Activated CD4-positive, alpha-beta T cell treated with anti-CD3 and anti-CD28 coated beads, Interleukin-2, amount 10 ng/mL, durations not matched to agents 24 days and 14 days (primary cell): ENCODE results near the gene FAM117A. TPM values are rescaled to one million over a fixed set of nuclear protein-coding genes. Genes with fewer than 3 reads are reported as not detected.
"Not testable (repeated sequence)": the region's sequence is repeated elsewhere in the genome, so short reads cannot be mapped to it uniquely, and the experiment has no call there.

ENCODE experiments used
- DNase-seq: peaks from one replicate; pipeline ENCODE4 v3.0.0; 2022
- H3K27ac Mint-ChIP-seq: one replicate; pipeline ENCODE4 v1.8.0; 2022; ENCODE audit warnings: mild to moderate bottlenecking, mixed read lengths
- H3K27me3 Mint-ChIP-seq: one replicate; pipeline ENCODE4 v1.8.0; 2022; ENCODE audit warnings: mixed read lengths
- H3K36me3 Mint-ChIP-seq: one replicate; pipeline ENCODE4 v1.8.0; 2022; ENCODE audit warnings: low read depth, mild to moderate bottlenecking, mixed read lengths
- H3K4me1 Mint-ChIP-seq: one replicate; pipeline ENCODE4 v1.8.0; 2021; ENCODE audit warnings: mixed read lengths
- H3K4me3 Mint-ChIP-seq: one replicate; pipeline ENCODE4 v1.8.0; 2022; ENCODE audit warnings: mild to moderate bottlenecking, moderate library complexity, mixed read lengths
- H3K9me3 Mint-ChIP-seq: one replicate; pipeline ENCODE4 v1.8.0; 2021; ENCODE audit warnings: mixed read lengths
- intact Hi-C: fragments of 100-400 bp; cut with micrococcal nuclease; formaldehyde crosslinking; loops from one replicate; pipeline ENCODE4 v1.15.1; 2023
- total RNA-seq: library from RNA; stranded (reverse); gene quantifications from 2 replicates; pipeline ENCODE4 v1.2.3, GENCODE V29; 2022

FAM117A gene
- total RNA-seq, 1 donor from 2014 or later, result 10.9 TPM

GRCh38 chr17:49741009-49741691, 22.8 kb downstream of the FAM117A start:
- Mint-ChIP-seq H3K27ac (peak overlapping the region; percentile 99), H3K36me3 (peaks cover 15% of the 10 kb centered on the region), H3K27me3 (no peaks in the 10 kb centered on the region), H3K4me1 (peaks cover 77% of the 10 kb centered on the region), H3K9me3 (no peaks in the 10 kb centered on the region), H3K4me3 (peak overlapping the region; percentile 87)
- DNase-seq, result peak; percentile 65
- intact Hi-C loops, result loop anchor here (1.0 to 2.0 kb wide), 3 partner anchors 22 to 33 kb away; no protein-coding TSS in a partner anchor

DNA sequence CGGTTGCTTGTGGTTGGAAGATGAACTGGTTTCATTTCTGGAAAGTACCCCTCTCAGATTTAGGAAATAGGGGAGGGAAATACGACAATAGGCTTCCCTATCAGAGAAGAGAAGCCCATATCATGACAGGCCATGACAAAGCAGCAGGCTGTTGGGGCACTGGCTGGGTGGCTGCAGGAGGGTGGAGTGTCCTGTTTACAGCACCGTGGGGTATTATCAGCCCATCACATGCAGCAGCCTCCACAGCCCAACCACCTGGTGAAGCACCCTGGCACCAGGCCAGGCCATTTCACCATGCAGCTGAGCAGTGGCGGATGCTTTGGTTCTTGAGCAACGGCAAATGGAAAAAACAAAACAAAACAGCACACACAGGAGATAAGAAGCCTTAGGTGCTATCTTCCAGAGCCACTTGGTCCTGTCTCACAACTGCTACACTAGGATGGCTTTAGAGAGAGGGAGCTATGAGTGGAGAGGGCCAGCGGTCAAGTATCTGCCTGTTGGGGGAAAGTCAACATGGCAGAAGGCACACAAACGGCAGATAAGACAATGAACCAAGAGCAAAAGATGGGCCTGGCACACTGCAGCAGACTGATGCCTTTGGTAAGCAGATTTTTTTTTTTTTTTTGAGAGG, 24.2 kb downstream of the FAM117A start:
- intact Hi-C loops, result loop anchor here (1.0 to 2.0 kb wide), 3 partner anchors 8 to 49 kb away; partner anchors contain the start of gene KAT7
- H3K27ac Mint-ChIP-seq, result peak overlapping the region; percentile 99
- peak; percentile 96 for DNase-seq
- H3K36me3 Mint-ChIP-seq, result peaks cover 9% of the 10 kb centered on the region
- no peaks in the 10 kb centered on the region for H3K9me3 Mint-ChIP-seq
- peaks cover 66% of the 10 kb centered on the region for H3K4me1 Mint-ChIP-seq
- no peaks in the 10 kb centered on the region for H3K27me3 Mint-ChIP-seq
- peak overlapping the region; percentile 87 for H3K4me3 Mint-ChIP-seq

DNA sequence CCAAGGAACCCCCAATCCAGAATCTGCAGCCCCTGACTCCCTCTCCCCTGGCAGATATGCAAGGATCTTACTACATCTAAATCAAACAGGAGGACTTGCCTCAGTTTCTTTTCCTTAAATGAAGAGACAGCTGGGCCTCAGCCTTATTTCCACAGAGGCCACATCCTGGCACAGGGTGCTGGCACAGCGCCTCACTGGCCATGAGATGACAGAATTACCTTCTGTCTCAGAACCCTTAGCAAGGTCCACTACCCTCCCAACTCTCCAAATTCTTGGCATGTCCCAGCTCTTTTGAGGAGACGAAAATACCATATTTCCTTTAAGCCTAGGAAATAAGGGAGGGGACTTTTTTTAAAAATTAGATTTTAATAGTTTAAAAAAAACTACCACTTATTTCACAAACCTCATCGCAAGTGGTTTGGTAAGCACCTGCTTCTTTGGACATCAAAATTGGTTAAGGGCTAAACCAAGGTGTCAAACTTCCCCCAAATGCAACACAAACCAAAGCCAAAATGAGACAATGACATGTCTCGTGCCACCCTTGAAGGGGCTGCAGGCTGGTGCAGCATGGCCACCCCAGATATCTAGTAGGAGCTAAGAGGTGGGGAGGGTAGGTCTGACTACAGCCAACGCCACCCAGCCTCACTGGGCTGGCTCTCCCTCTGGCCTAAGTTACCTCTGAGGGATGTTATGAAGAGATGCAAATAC, 25.3 kb downstream of the FAM117A start:
- Mint-ChIP-seq H3K9me3 (no peaks in the 10 kb centered on the region), H3K4me1 (peaks cover 64% of the 10 kb centered on the region), H3K27ac (peak overlapping the region; percentile 99), H3K27me3 (no peaks in the 10 kb centered on the region), H3K36me3 (peaks cover 10% of the 10 kb centered on the region), H3K4me3 (peak overlapping the region; percentile 87)
- intact Hi-C loops, result loop anchor here (1.0 to 2.0 kb wide), 2 partner anchors 9 to 50 kb away; partner anchors contain the start of gene KAT7
- no peak for DNase-seq

GRCh38 chr17:49734515-49735490, 29.1 kb downstream of the FAM117A start:
- Mint-ChIP-seq H3K4me3 (no peak overlapping the region), H3K27me3 (no peaks in the 10 kb centered on the region), H3K4me1 (peaks cover 43% of the 10 kb centered on the region), H3K36me3 (peaks cover 28% of the 10 kb centered on the region), H3K9me3 (no peaks in the 10 kb centered on the region), H3K27ac (no peak overlapping the region)
- DNase-seq, result no peak
- intact Hi-C loops, result no loop called here

GRCh38 chr17:49731435-49731831, 32.5 kb downstream of the FAM117A start:
- H3K27ac Mint-ChIP-seq, result no peak overlapping the region
- peaks cover 44% of the 10 kb centered on the region for H3K36me3 Mint-ChIP-seq
- no peaks in the 10 kb centered on the region for H3K27me3 Mint-ChIP-seq
- no peak overlapping the region for H3K4me3 Mint-ChIP-seq
- no peaks in the 10 kb centered on the region for H3K9me3 Mint-ChIP-seq
- intact Hi-C loops, result no loop called here
- no peak for DNase-seq
- peaks cover 24% of the 10 kb centered on the region for H3K4me1 Mint-ChIP-seq

GRCh38 chr17:49730785-49731434, 33.0 kb downstream of the FAM117A start:
- no peak for DNase-seq
- Mint-ChIP-seq H3K4me3 (no peak overlapping the region), H3K9me3 (no peaks in the 10 kb centered on the region), H3K27me3 (no peaks in the 10 kb centered on the region), H3K27ac (no peak overlapping the region), H3K4me1 (peaks cover 22% of the 10 kb centered on the region), H3K36me3 (peaks cover 47% of the 10 kb centered on the region)
- intact Hi-C loops, result no loop called here

- Mint-ChIP-seq H3K4me3 (no peak overlapping the region), H3K4me1 (peaks cover 22% of the 10 kb centered on the region), H3K36me3 (peaks cover 54% of the 10 kb centered on the region), H3K9me3 (no peaks in the 10 kb centered on the region), H3K27me3 (no peaks in the 10 kb centered on the region), H3K27ac (no peak overlapping the region)
- intact Hi-C loops, result no loop called here
- no peak for DNase-seq
Measured at GRCh38 chr17:49730078-49730784, 33.7 kb downstream of the FAM117A start.

DNA sequence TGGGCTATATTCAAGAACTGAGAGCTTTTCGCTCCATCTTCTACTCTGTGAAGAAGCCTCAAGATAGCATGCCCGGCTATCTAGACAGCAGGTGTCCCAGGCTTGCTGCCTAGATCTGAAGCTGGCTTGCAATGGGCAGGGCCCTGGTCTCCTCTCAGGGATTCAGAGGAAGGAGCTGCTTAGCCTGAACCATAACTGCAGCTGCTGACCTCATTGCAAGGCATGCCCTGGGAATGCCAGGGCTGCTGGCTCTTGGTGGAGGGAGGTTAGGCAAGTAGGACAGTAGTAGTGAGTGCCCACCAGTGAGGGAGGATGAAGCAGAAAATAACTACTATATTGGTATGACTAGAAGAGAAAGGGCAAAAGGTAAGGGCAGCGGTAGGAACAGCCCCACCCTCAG, 34.9 kb downstream of the FAM117A start:
- Mint-ChIP-seq H3K4me1 (peaks cover 24% of the 10 kb centered on the region), H3K9me3 (no peaks in the 10 kb centered on the region), H3K36me3 (peaks cover 58% of the 10 kb centered on the region), H3K27me3 (no peaks in the 10 kb centered on the region), H3K4me3 (no peak overlapping the region), H3K27ac (no peak overlapping the region)
- no peak for DNase-seq
- intact Hi-C loops, result no loop called here

- no peak for DNase-seq
- Mint-ChIP-seq H3K27ac (peak overlapping the region; percentile 2), H3K27me3 (no peaks in the 10 kb centered on the region), H3K4me1 (peaks cover 24% of the 10 kb centered on the region), H3K36me3 (peaks cover 59% of the 10 kb centered on the region), H3K4me3 (no peak overlapping the region), H3K9me3 (no peaks in the 10 kb centered on the region)
- intact Hi-C loops, result no loop called here
Measured at GRCh38 chr17:49728425-49728824, 35.5 kb downstream of the FAM117A start.

GRCh38 chr17:49727380-49727779, 36.6 kb downstream of the FAM117A start:
- no peak for DNase-seq
- H3K9me3 Mint-ChIP-seq, result no peaks in the 10 kb centered on the region
- peak overlapping the region; percentile 25 for H3K27ac Mint-ChIP-seq
- H3K27me3 Mint-ChIP-seq, result no peaks in the 10 kb centered on the region
- peaks cover 53% of the 10 kb centered on the region for H3K36me3 Mint-ChIP-seq
- H3K4me3 Mint-ChIP-seq, result no peak overlapping the region
- peaks cover 24% of the 10 kb centered on the region for H3K4me1 Mint-ChIP-seq
- intact Hi-C loops, result no loop called here

GRCh38 chr17:49725452-49726130, 38.3 kb downstream of the FAM117A start:
- DNase-seq, result no peak
- no peaks in the 10 kb centered on the region for H3K27me3 Mint-ChIP-seq
- H3K4me1 Mint-ChIP-seq, result peaks cover 15% of the 10 kb centered on the region
- H3K36me3 Mint-ChIP-seq, result peaks cover 48% of the 10 kb centered on the region
- H3K27ac Mint-ChIP-seq, result no peak overlapping the region
- intact Hi-C loops, result no loop called here
- no peak overlapping the region for H3K4me3 Mint-ChIP-seq
- no peaks in the 10 kb centered on the region for H3K9me3 Mint-ChIP-seq

GRCh38 chr17:49724552-49724951, 39.4 kb downstream of the FAM117A start:
- H3K27me3 Mint-ChIP-seq, intact Hi-C loops, H3K27ac Mint-ChIP-seq, H3K9me3 Mint-ChIP-seq, DNase-seq, H3K4me3 Mint-ChIP-seq: not testable (repeated sequence)
- Mint-ChIP-seq H3K36me3 (peaks cover 52% of the 10 kb centered on the region), H3K4me1 (peaks cover 14% of the 10 kb centered on the region)
